WTC11 (cell line): ENCODE measurements around the gene AK5. TPM values are rescaled to one million over a fixed set of nuclear protein-coding genes. Genes with fewer than 3 reads are reported as not detected.

Experiments
- ATAC-seq: fragments of 200-7000 bp; cut with Tn5 transposase; 2 replicates; pipeline ENCODE4 v1.10.0; 2021; ENCODE audit warnings: mild to moderate bottlenecking, moderate library complexity
- CTCF ChIA-PET: fragments of 300-600 bp; sonication (Branson Sonifier 250); formaldehyde crosslinking; loops from one replicate; lab custom pipeline; 2021; ENCODE audit warnings: antibody characterized with exemption; lab: Charles Lee
- POLR2A ChIA-PET: fragments of 350-600 bp; sonication (Branson Sonifier 250); formaldehyde crosslinking; loops from one replicate; lab custom pipeline; 2021; ENCODE audit warnings: antibody characterized with exemption; lab: Charles Lee
- DNase-seq: peaks from one replicate; pipeline ENCODE4 v3.0.0; 2021; ENCODE audit warnings: low spot score
- H3K27ac Mint-ChIP-seq: 2 replicates; pipeline ENCODE4 v1.8.0; 2021; ENCODE audit warnings: mixed read lengths
- H3K27me3 Mint-ChIP-seq: 2 replicates; pipeline ENCODE4 v1.8.0; 2021; ENCODE audit warnings: low read depth, mild to moderate bottlenecking, moderate library complexity, mixed read lengths
- H3K36me3 Mint-ChIP-seq: 2 replicates; pipeline ENCODE4 v1.8.0; 2021; ENCODE audit warnings: mixed read lengths
- H3K4me1 Mint-ChIP-seq: 2 replicates; pipeline ENCODE4 v1.8.0; 2022; ENCODE audit warnings: mixed read lengths
- H3K4me3 Mint-ChIP-seq: 2 replicates; pipeline ENCODE4 v1.8.0; 2021; ENCODE audit warnings: mild to moderate bottlenecking, moderate library complexity, mixed read lengths
- H3K9me3 Mint-ChIP-seq: 2 replicates; pipeline ENCODE4 v1.8.0; 2021; ENCODE audit warnings: mixed read lengths
- KAT7 ChIP-seq: sonication (generic); formaldehyde crosslinking; IDR thresholded peaks from 2 replicates; pipeline ENCODE4 v1.8.1; 2023; ENCODE audit warnings: missing genetic modification reagents, mild to moderate bottlenecking, borderline replicate concordance
- MXD4 ChIP-seq: fragments of 250-450 bp; sonication (Bioruptor Pico); IDR thresholded peaks from 2 replicates; pipeline ENCODE4 v1.8.0; 2021; ENCODE audit warnings: mild to moderate bottlenecking, moderate library complexity, borderline replicate concordance
- MYBL2 ChIP-seq: sonication (generic); formaldehyde crosslinking; IDR thresholded peaks from 2 replicates; pipeline ENCODE4 v1.8.1; 2023; ENCODE audit warnings: mild to moderate bottlenecking, moderate library complexity, missing genetic modification reagents
- NFATC4 ChIP-seq: fragments of 250-450 bp; sonication (Bioruptor Pico); IDR thresholded peaks from 2 replicates; pipeline ENCODE4 v1.9.0; 2021; ENCODE audit warnings: mild to moderate bottlenecking
- NR3C1 ChIP-seq: sonication (generic); formaldehyde crosslinking; conservative IDR thresholded peaks from 2 replicates; pipeline ENCODE4 v1.8.1; 2023; ENCODE audit warnings: low read depth, mild to moderate bottlenecking, missing genetic modification reagents
- PRRX2 ChIP-seq: fragments of 250-450 bp; sonication (Bioruptor Pico); IDR thresholded peaks from 2 replicates; pipeline ENCODE4 v1.8.0; 2021; ENCODE audit warnings: mild to moderate bottlenecking
- RELA ChIP-seq: sonication (generic); formaldehyde crosslinking; IDR thresholded peaks from 2 replicates; pipeline ENCODE4 v1.8.1; 2022; ENCODE audit warnings: missing genetic modification reagents, mild to moderate bottlenecking, borderline replicate concordance
- SMAD3 ChIP-seq: sonication (generic); formaldehyde crosslinking; IDR thresholded peaks from 2 replicates; pipeline ENCODE4 v1.8.0; 2022; ENCODE audit warnings: missing genetic modification reagents, mild to moderate bottlenecking, borderline replicate concordance
- SP1 ChIP-seq: sonication (generic); formaldehyde crosslinking; conservative IDR thresholded peaks from 2 replicates; pipeline ENCODE4 v1.8.1; 2022; ENCODE audit warnings: missing genetic modification reagents
- ZNF232 ChIP-seq: sonication (generic); formaldehyde crosslinking; IDR thresholded peaks from 2 replicates; pipeline ENCODE4 v1.8.0; 2022; ENCODE audit warnings: mild to moderate bottlenecking, missing genetic modification reagents
- ZNF263 ChIP-seq: sonication (generic); formaldehyde crosslinking; IDR thresholded peaks from 2 replicates; pipeline ENCODE4 v1.8.1; 2022; ENCODE audit warnings: low read depth, mild to moderate bottlenecking, moderate library complexity, missing genetic modification reagents
- ZNF317 ChIP-seq: sonication (generic); formaldehyde crosslinking; IDR thresholded peaks from 2 replicates; pipeline ENCODE4 v1.8.1; 2023; ENCODE audit warnings: low read depth, mild to moderate bottlenecking, moderate library complexity, missing genetic modification reagents, borderline replicate concordance
- ZNF671 ChIP-seq: fragments of 250-450 bp; sonication (Bioruptor Pico); IDR thresholded peaks from 2 replicates; pipeline ENCODE4 v1.8.0; 2021; ENCODE audit warnings: mild to moderate bottlenecking
- total RNA-seq: library from RNA; stranded (reverse); gene quantifications from 3 replicates; pipeline ENCODE4 v1.2.3, GENCODE V29; 2021
- TF ChIP-seq, protein P1 (sequence below): fragments of 250-450 bp; sonication (Bioruptor Pico); IDR thresholded peaks from 2 replicates; pipeline ENCODE4 v1.9.0; 2021; ENCODE audit warnings: mild to moderate bottlenecking
- TF ChIP-seq, protein P2 (sequence below): sonication (generic); formaldehyde crosslinking; IDR thresholded peaks from 2 replicates; pipeline ENCODE4 v1.8.1; 2023; ENCODE audit warnings: mild to moderate bottlenecking, moderate library complexity, missing genetic modification reagents
- TF ChIP-seq, protein P3 (sequence below): sonication (generic); formaldehyde crosslinking; conservative IDR thresholded peaks from 2 replicates; pipeline ENCODE4 v1.8.1; 2022; ENCODE audit warnings: mild to moderate bottlenecking, missing genetic modification reagents
- TF ChIP-seq, protein P4 (sequence below): sonication (generic); formaldehyde crosslinking; IDR thresholded peaks from 2 replicates; pipeline ENCODE4 v1.8.0; 2022; ENCODE audit warnings: missing genetic modification reagents
- TF ChIP-seq, protein P5 (sequence below): sonication (generic); formaldehyde crosslinking; IDR thresholded peaks from 2 replicates; pipeline ENCODE4 v1.8.0; 2023; ENCODE audit warnings: missing genetic modification reagents, mild to moderate bottlenecking, borderline replicate concordance

AK5 gene
- total RNA-seq, 1 experiment from 2014 or later, result 3.0 TPM

DNA sequence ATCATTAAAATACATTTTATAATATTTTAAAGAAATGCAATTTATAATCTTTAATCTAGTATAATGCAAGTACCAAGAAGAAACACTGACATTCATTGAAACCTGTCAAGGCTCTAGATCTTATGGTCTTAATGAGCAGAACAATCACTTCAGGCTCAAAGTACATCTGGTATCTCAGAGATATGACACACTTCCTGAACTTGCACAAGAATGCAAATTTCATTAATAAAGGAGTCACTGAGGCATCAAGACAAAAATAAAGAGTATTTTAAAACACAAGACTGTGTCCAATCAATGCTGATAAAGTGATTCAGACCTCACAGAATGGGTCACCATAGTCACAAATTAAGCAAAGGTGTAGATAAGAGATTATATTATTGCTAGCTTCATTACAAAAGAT lies 178.1 kb downstream of the AK5 start (continued):
- TF ChIP-seq ZNF317 (CRISPR knock-in tag) (no peak), ZNF263 (no peak), RELA (CRISPR knock-in tag) (no peak), ZNF232 (CRISPR knock-in tag) (no peak)
- TF ChIP-seq, protein P1, sequence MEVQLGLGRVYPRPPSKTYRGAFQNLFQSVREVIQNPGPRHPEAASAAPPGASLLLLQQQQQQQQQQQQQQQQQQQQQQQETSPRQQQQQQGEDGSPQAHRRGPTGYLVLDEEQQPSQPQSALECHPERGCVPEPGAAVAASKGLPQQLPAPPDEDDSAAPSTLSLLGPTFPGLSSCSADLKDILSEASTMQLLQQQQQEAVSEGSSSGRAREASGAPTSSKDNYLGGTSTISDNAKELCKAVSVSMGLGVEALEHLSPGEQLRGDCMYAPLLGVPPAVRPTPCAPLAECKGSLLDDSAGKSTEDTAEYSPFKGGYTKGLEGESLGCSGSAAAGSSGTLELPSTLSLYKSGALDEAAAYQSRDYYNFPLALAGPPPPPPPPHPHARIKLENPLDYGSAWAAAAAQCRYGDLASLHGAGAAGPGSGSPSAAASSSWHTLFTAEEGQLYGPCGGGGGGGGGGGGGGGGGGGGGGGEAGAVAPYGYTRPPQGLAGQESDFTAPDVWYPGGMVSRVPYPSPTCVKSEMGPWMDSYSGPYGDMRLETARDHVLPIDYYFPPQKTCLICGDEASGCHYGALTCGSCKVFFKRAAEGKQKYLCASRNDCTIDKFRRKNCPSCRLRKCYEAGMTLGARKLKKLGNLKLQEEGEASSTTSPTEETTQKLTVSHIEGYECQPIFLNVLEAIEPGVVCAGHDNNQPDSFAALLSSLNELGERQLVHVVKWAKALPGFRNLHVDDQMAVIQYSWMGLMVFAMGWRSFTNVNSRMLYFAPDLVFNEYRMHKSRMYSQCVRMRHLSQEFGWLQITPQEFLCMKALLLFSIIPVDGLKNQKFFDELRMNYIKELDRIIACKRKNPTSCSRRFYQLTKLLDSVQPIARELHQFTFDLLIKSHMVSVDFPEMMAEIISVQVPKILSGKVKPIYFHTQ (CRISPR knock-in tag), result no peak
- TF ChIP-seq, protein P2, sequence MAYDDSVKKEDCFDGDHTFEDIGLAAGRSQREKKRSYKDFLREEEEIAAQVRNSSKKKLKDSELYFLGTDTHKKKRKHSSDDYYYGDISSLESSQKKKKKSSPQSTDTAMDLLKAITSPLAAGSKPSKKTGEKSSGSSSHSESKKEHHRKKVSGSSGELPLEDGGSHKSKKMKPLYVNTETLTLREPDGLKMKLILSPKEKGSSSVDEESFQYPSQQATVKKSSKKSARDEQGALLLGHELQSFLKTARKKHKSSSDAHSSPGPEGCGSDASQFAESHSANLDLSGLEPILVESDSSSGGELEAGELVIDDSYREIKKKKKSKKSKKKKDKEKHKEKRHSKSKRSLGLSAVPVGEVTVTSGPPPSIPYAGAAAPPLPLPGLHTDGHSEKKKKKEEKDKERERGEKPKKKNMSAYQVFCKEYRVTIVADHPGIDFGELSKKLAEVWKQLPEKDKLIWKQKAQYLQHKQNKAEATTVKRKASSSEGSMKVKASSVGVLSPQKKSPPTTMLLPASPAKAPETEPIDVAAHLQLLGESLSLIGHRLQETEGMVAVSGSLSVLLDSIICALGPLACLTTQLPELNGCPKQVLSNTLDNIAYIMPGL (CRISPR knock-in tag), result no peak
- TF ChIP-seq, protein P3, sequence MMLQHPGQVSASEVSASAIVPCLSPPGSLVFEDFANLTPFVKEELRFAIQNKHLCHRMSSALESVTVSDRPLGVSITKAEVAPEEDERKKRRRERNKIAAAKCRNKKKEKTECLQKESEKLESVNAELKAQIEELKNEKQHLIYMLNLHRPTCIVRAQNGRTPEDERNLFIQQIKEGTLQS (CRISPR knock-in tag), result no peak

DNA sequence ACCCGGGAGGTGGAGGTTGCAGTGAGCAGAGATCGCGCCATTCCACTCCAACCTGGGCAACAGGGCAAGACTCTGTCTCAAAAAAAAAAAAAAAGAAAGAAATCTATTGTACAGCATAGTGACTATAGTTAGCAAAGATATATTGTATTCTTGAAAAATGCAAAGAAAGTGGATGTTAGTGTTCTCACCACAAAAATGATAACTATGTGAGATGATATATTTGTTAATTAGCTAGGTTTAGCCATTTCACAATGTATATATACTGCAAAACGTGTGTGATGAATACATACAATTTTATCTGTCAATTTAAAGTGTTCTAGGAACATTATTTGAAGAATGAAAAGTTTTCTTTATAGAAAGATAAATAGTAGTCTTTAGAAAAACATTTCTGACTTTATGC lies 179.9 kb downstream of the AK5 start:
- Mint-ChIP-seq H3K4me3 (no peak overlapping the region), H3K36me3 (no peaks in the 10 kb centered on the region), H3K27me3 (peaks cover 3% of the 10 kb centered on the region; the same call in 1 of the 2 replicates), H3K9me3 (no peaks in the 10 kb centered on the region), H3K27ac (no peak overlapping the region), H3K4me1 (peaks cover 7% of the 10 kb centered on the region)
- ChIA-PET POLR2A (no interaction called here), CTCF (no interaction called here)
- no peak for DNase-seq
- TF ChIP-seq MXD4 (CRISPR knock-in tag), result no peak
- TF ChIP-seq MYBL2, result no peak
- no peak for TF ChIP-seq PRRX2 (CRISPR knock-in tag)
- TF ChIP-seq, protein P4, sequence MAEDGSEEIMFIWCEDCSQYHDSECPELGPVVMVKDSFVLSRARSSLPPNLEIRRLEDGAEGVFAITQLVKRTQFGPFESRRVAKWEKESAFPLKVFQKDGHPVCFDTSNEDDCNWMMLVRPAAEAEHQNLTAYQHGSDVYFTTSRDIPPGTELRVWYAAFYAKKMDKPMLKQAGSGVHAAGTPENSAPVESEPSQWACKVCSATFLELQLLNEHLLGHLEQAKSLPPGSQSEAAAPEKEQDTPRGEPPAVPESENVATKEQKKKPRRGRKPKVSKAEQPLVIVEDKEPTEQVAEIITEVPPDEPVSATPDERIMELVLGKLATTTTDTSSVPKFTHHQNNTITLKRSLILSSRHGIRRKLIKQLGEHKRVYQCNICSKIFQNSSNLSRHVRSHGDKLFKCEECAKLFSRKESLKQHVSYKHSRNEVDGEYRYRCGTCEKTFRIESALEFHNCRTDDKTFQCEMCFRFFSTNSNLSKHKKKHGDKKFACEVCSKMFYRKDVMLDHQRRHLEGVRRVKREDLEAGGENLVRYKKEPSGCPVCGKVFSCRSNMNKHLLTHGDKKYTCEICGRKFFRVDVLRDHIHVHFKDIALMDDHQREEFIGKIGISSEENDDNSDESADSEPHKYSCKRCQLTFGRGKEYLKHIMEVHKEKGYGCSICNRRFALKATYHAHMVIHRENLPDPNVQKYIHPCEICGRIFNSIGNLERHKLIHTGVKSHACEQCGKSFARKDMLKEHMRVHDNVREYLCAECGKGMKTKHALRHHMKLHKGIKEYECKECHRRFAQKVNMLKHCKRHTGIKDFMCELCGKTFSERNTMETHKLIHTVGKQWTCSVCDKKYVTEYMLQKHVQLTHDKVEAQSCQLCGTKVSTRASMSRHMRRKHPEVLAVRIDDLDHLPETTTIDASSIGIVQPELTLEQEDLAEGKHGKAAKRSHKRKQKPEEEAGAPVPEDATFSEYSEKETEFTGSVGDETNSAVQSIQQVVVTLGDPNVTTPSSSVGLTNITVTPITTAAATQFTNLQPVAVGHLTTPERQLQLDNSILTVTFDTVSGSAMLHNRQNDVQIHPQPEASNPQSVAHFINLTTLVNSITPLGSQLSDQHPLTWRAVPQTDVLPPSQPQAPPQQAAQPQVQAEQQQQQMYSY (CRISPR knock-in tag), result no peak
- no peak for TF ChIP-seq ZNF671 (CRISPR knock-in tag)
- TF ChIP-seq SMAD3, result no peak
- TF ChIP-seq SP1 (CRISPR knock-in tag), result no peak
- TF ChIP-seq NFATC4 (CRISPR knock-in tag), result no peak
- TF ChIP-seq NR3C1 (CRISPR knock-in tag), result no peak
- TF ChIP-seq, protein P5, sequence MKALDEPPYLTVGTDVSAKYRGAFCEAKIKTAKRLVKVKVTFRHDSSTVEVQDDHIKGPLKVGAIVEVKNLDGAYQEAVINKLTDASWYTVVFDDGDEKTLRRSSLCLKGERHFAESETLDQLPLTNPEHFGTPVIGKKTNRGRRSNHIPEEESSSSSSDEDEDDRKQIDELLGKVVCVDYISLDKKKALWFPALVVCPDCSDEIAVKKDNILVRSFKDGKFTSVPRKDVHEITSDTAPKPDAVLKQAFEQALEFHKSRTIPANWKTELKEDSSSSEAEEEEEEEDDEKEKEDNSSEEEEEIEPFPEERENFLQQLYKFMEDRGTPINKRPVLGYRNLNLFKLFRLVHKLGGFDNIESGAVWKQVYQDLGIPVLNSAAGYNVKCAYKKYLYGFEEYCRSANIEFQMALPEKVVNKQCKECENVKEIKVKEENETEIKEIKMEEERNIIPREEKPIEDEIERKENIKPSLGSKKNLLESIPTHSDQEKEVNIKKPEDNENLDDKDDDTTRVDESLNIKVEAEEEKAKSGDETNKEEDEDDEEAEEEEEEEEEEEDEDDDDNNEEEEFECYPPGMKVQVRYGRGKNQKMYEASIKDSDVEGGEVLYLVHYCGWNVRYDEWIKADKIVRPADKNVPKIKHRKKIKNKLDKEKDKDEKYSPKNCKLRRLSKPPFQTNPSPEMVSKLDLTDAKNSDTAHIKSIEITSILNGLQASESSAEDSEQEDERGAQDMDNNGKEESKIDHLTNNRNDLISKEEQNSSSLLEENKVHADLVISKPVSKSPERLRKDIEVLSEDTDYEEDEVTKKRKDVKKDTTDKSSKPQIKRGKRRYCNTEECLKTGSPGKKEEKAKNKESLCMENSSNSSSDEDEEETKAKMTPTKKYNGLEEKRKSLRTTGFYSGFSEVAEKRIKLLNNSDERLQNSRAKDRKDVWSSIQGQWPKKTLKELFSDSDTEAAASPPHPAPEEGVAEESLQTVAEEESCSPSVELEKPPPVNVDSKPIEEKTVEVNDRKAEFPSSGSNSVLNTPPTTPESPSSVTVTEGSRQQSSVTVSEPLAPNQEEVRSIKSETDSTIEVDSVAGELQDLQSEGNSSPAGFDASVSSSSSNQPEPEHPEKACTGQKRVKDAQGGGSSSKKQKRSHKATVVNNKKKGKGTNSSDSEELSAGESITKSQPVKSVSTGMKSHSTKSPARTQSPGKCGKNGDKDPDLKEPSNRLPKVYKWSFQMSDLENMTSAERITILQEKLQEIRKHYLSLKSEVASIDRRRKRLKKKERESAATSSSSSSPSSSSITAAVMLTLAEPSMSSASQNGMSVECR (CRISPR knock-in tag), result no peak
- TF ChIP-seq KAT7 (CRISPR knock-in tag), result no peak
- ATAC-seq, result no peak
